Activated naive CD8-positive, alpha-beta T cell treated with anti-CD3 and anti-CD28 coated beads, Interleukin-2, amount 10 ng/mL, durations not matched to agents 7 days and 5 days (primary cell): ENCODE data around the gene ITPK1. TPM values are rescaled to one million over a fixed set of nuclear protein-coding genes. Genes with fewer than 3 reads are reported as not detected.
"Not testable (repeated sequence)": the region's sequence is repeated elsewhere in the genome, so short reads cannot be mapped to it uniquely, and the experiment has no call there.

Experiments used
- ATAC-seq: fragments of 150-1000 bp; cut with Tn5 transposase; one replicate; pipeline ENCODE4 v1.10.0; 2021; ENCODE audit warnings: low read depth, moderate library complexity
- POLR2A ChIA-PET: fragments of 350-600 bp; sonication (Branson Sonifier 250); formaldehyde crosslinking; loops from one replicate; lab custom pipeline; 2021; ENCODE audit warnings: antibody characterized with exemption; lab: Charles Lee
- DNase-seq: peaks from one replicate; pipeline ENCODE4 v3.0.0; 2021
- H3K27ac Mint-ChIP-seq: one replicate; pipeline ENCODE4 v1.8.0; 2022; ENCODE audit warnings: mild to moderate bottlenecking, mixed read lengths
- H3K27me3 Mint-ChIP-seq: one replicate; pipeline ENCODE4 v1.8.0; 2022; ENCODE audit warnings: mild to moderate bottlenecking, moderate library complexity, mixed read lengths
- H3K36me3 Mint-ChIP-seq: one replicate; pipeline ENCODE4 v1.8.0; 2021; ENCODE audit warnings: mild to moderate bottlenecking, mixed read lengths
- H3K4me1 Mint-ChIP-seq: one replicate; pipeline ENCODE4 v1.8.0; 2021; ENCODE audit warnings: mixed read lengths
- H3K4me3 Mint-ChIP-seq: one replicate; pipeline ENCODE4 v1.8.0; 2022; ENCODE audit warnings: mild to moderate bottlenecking, moderate library complexity, mixed read lengths
- H3K9me3 Mint-ChIP-seq: one replicate; pipeline ENCODE4 v1.8.0; 2021; ENCODE audit warnings: mixed read lengths
- total RNA-seq, 2 experiments: library from RNA; stranded (reverse); gene quantifications; one replicate each; pipeline ENCODE4 v1.2.3, GENCODE V29; 2021

Gene ITPK1
- total RNA-seq, 2 experiments from 2014 or later, result 89.5 to 94.1 TPM

DNA sequence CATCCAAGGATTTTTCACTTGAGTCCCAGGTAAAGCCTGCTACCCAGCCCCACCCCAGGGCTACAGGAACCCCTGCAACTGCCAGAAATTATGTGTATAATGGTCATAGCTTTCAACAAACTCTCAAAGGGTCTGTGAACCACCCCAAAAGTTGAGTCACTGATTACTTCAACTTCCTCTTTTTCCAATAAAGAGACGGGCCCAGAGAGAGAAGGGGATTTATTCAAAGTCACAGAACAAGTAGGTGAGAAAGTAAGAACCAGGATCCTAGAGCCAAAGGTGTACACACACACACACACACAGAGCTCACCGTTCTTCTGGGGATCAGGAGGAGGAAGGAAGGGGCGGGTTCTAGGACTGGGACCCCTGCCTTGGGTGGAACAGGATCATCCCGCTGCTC, 4.8 kb upstream of the ITPK1 start:
- POLR2A ChIA-PET, result no interaction called here
- no peak overlapping the region for H3K4me3 Mint-ChIP-seq
- ATAC-seq, result no peak

DNA sequence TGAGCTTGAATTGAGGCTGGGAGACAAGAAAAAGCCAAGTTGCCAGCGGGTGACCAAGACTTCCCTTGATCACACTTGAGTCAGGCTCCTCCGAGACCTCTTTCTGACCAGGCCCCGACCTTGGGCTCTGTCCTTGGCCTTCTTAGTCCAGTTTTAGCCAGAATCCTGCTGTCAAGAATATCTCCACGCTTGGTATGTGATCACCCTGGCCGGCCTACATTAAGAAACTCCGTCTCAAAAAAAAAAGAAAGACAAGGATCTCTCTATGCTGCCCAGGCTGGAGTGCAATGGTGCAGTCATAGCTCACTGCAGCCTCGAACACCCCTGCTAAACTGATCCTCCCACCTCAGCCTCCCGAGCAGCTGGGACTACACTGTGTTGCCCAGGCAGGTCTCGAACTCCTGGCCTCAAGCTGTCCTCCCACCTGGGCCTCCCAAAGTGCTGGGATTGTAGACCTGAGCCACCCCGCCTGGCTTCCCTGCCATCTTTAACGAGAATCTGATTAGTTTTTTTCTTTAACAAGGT, 1.0 kb upstream of the ITPK1 start:
- peak overlapping the region; percentile 81 for H3K4me3 Mint-ChIP-seq
- H3K4me1 Mint-ChIP-seq, result peaks cover 25% of the 10 kb centered on the region
- H3K9me3 Mint-ChIP-seq, result no peaks in the 10 kb centered on the region
- H3K27ac Mint-ChIP-seq, result peak overlapping the region; percentile 78
- H3K27me3 Mint-ChIP-seq, result no peaks in the 10 kb centered on the region
- POLR2A ChIA-PET, result interaction anchor here (1.0 kb wide), 1 partner anchor 57 kb away, joined by 3 read pairs; no protein-coding TSS in a partner anchor
- DNase-seq, result no peak
- no peak for ATAC-seq
- H3K36me3 Mint-ChIP-seq, result peaks cover 2% of the 10 kb centered on the region

More for the DNA sequence above, 4.8 kb upstream of the ITPK1 start:
- DNase-seq, result no peak
- Mint-ChIP-seq H3K27me3 (peaks cover 2% of the 10 kb centered on the region), H3K9me3 (no peaks in the 10 kb centered on the region), H3K27ac (no peak overlapping the region), H3K36me3 (no peaks in the 10 kb centered on the region), H3K4me1 (peaks cover 12% of the 10 kb centered on the region)

DNA sequence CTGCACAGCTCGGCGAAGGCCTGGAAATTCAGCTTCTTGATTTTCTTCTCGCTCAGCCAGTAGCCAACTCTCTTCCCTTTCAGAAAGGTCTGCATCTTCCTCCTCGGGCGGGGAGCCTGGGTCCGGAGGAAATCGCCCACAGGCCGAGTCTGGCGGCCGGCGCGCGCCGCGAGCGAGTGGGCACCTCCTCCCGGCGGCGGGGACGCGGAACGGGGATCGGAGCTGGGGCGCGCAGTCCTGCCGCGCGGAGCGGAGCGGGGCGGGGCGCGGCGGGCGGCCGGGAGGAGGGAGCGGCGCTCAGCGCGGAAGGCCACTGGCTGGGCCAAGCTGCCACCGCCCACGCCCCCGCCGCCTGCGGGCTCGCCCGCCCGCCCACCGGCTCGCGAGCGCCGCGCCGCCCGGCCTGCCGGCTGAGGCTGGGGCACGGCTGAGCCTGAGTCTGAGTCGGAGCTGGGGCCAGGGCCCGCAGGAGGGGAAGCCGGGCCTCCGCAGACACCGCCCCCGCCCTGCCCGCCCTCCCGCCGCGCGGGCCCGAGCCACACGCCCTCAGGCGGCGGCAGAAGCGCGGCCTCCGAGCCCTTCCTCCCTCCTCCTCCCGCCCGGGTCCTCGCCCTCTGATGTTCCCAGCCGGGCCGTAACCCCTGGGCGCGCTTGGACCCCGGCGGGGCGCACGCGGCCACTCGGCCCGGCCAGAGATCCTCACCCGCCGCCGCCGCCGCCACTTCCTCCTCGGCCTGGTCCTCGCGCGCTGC, 480 bp downstream of the ITPK1 start:
- H3K4me1 Mint-ChIP-seq, result peaks cover 22% of the 10 kb centered on the region
- DNase-seq (peak; percentile 93), ATAC-seq (peak; percentile 87)
- H3K27ac Mint-ChIP-seq, result peak overlapping the region; percentile 85
- H3K36me3 Mint-ChIP-seq, result peaks cover 4% of the 10 kb centered on the region
- H3K27me3 Mint-ChIP-seq, result no peaks in the 10 kb centered on the region
- POLR2A ChIA-PET, result interaction anchor here (0.8 to 3.4 kb wide), 13 partner anchors 10 to 163 kb away, joined by 3 to 38 read pairs (median 5); partner anchors contain the start of genes GON7, LYSET and MOAP1
- peak overlapping the region; percentile 92 for H3K4me3 Mint-ChIP-seq
- H3K9me3 Mint-ChIP-seq, result no peaks in the 10 kb centered on the region

DNA sequence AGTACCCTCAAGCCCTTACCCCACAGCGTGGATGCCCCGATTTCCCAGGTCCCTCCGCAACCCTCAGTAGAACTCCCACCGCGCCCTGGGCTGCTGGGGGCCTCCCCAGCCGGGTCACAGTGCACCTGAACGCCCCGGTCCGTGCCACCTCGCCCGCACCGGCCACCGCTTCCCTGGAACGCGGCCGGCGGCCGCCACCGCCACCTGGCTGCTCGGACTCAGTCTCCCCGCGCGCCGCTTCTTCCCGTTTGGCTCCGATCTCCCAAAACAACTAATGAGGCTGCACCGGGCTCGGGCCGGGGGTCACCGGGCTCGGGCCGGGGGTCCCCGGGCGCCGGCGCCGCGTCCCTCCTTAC, 1.0 kb downstream of the ITPK1 start:
- no peaks in the 10 kb centered on the region for H3K9me3 Mint-ChIP-seq

DNA sequence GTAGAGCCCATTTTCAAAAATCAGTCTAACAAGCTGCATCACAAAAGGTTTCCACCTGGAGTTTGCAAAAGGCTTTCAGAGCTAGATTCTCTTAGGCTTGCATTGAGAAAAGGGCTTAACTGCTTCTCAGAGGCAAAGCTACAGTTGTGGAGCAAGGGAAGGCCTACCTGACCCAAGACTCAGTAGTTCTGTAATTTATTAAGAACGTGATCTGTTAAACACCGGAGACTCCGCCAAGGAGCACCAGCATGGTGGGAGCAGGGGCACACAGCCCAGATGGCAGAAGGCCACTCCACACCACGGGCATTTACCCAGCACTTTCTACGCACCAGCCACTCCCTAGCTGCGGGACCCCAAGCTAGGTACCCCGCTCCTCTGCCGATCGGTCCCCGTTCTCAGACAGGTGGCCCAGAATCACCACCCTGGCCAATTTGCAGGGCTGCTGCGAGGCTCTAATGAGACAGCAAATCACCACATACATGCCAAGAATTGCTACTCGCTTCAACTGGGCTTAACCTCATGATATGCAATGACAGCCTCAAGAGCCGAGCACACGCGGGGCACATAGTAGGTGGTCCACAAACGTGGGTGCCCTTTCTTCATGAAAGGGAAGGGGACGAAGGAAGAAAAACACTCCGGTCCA, 1.5 kb downstream of the ITPK1 start:
- Mint-ChIP-seq H3K4me3 (peak overlapping the region; percentile 92), H3K9me3 (no peaks in the 10 kb centered on the region), H3K36me3 (peaks cover 6% of the 10 kb centered on the region), H3K4me1 (peaks cover 29% of the 10 kb centered on the region), H3K27me3 (no peaks in the 10 kb centered on the region), H3K27ac (peak overlapping the region; percentile 94)
- no peak for ATAC-seq
- POLR2A ChIA-PET, result interaction anchor here (1.1 to 3.4 kb wide), 13 partner anchors 10 to 162 kb away, joined by 4 to 38 read pairs (median 6); partner anchors contain the start of genes GON7, LYSET and MOAP1
- peak; percentile 41 for DNase-seq

More for the DNA sequence above, 1.0 kb downstream of the ITPK1 start:
- Mint-ChIP-seq H3K27ac (peak overlapping the region; percentile 85), H3K4me3 (peak overlapping the region; percentile 92), H3K36me3 (peaks cover 6% of the 10 kb centered on the region), H3K27me3 (no peaks in the 10 kb centered on the region), H3K4me1 (peaks cover 25% of the 10 kb centered on the region)
- peak; percentile 63 for DNase-seq
- POLR2A ChIA-PET, result interaction anchor here (0.8 to 3.4 kb wide), 13 partner anchors 11 to 163 kb away, joined by 3 to 38 read pairs (median 5); partner anchors contain the start of genes GON7, LYSET and MOAP1
- no peak for ATAC-seq

DNA sequence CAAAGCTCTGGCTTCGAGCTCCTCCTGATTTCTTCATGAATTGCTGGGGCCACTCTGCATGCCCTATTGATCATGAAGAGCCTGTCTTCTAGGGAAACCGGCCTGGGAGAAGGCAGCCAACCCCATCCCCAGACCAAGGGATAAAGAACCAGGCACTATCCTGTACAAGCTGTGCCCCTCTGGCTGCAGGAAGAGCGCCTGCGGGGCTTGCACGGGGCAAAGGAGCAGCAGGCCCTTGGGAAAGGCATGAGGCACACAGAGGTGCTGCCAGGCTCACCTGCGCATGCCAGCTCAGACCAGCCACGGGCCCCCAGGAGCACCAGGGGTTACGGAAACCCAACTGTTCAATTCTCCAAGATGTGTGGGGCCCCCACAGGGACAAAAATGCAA, 2.1 kb downstream of the ITPK1 start:
- H3K4me3 Mint-ChIP-seq, result peak overlapping the region; percentile 92
- POLR2A ChIA-PET, result interaction anchor here (1.0 to 3.4 kb wide), 10 partner anchors 10 to 80 kb away, joined by 3 to 38 read pairs (median 11); partner anchors contain the start of genes LYSET and MOAP1
- H3K4me1 Mint-ChIP-seq, result peaks cover 29% of the 10 kb centered on the region
- peak overlapping the region; percentile 94 for H3K27ac Mint-ChIP-seq
- H3K9me3 Mint-ChIP-seq, result no peaks in the 10 kb centered on the region
- no peak for ATAC-seq
- H3K36me3 Mint-ChIP-seq, result peaks cover 6% of the 10 kb centered on the region
- DNase-seq, result peak; percentile 57
- no peaks in the 10 kb centered on the region for H3K27me3 Mint-ChIP-seq

DNA sequence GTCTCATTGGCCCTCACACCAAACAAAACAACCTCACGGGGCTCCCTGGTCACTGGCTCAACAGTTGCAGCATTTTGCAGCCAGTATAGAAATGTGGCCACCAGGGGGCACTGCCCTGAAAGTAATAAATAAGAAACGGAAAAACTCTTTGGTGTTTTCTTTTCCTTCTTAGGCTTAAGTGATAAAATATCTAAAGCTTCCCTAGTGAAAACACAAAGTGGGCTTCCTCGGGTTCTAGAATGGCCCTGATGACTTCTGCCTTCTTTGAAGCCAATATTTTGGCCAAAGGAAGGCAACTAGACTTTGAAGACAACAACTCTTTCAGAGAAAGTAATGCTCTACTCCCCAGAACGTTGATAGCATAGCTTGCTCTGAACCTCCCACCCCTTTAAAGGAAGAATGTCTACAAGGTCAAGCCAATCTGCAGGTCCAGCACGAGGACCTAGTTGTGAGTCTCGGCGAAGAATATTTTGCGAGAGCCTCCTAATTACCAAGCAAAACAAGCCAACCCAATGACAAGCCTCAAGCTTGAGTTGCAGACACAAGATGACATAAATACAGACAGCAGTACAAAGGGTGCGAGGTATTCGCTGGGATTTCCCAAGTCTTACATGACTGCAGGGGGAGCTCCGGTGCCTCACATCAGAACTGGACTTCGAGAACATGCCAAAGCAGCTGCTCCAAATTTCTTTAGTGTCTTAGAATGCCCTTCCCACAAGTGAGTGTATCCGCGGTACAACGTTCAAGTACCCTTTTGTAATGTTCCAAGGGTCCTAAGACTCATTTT, 2.6 kb downstream of the ITPK1 start:
- POLR2A ChIA-PET, result interaction anchor here (0.8 to 3.4 kb wide), 12 partner anchors 9 to 79 kb away, joined by 3 to 38 read pairs (median 7); partner anchors contain the start of genes LYSET and MOAP1
- H3K27ac Mint-ChIP-seq, result peak overlapping the region; percentile 94
- DNase-seq, result peak; percentile 72

DNA sequence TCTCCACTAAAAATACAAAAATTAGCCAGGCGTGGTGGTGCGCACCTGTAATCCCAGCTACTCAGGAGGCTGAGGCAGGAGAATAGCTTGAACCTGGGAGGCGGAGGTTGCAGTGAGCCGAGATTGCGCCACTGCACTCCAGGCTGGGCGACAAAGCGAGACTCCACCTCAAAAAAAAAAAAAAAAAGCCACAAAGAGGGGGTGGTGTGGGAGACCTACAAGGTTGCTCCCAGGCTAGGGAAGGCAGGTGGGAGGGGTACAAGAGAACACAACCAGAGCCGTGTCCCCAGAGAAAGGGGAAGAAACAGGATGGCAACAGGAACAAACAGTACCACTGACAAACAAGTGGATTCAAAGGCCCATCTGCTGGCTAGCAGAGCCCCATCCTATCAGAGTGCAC, 4.2 kb downstream of the ITPK1 start:
- not testable (repeated sequence) for H3K9me3 Mint-ChIP-seq, DNase-seq, H3K36me3 Mint-ChIP-seq, ATAC-seq, H3K4me3 Mint-ChIP-seq, H3K27me3 Mint-ChIP-seq
- peak overlapping the region; percentile 34 for H3K27ac Mint-ChIP-seq
- peaks cover 29% of the 10 kb centered on the region for H3K4me1 Mint-ChIP-seq
- POLR2A ChIA-PET, result interaction anchor here (0.7 kb wide), 1 partner anchor 51 kb away, joined by 8 read pairs; no protein-coding TSS in a partner anchor

More for the DNA sequence above, 2.6 kb downstream of the ITPK1 start:
- Mint-ChIP-seq H3K36me3 (peaks cover 6% of the 10 kb centered on the region), H3K4me3 (peak overlapping the region; percentile 92), H3K4me1 (peaks cover 29% of the 10 kb centered on the region), H3K9me3 (no peaks in the 10 kb centered on the region), H3K27me3 (no peaks in the 10 kb centered on the region)
- ATAC-seq, result peak; percentile 21

DNA sequence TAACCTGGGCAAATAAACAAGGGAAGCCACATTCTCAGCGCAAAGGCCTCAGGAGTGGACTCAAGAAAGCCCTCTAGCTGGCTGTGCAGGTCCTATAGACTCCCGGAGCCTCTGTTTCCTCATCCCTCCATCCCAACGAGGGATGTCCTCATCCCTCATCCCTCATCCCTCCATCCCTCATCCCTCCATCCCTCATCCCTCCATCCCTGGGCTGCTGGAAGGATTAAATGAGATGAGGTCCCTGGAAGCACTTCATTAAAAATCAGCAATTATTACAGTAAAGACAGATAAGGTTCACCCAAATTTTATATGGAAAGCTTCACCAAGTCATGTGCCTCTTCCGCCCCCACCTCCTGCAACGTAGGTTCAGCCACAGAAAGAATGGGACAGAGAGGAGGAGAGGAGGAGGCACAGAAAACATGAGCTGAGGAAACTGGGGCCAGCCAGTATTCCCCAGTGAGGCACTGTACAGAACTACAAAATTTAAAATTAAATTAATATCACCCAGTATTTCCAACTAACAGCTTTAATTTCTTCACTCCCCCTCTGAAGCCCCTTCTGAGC, 4.8 kb downstream of the ITPK1 start:
- H3K9me3 Mint-ChIP-seq, result no peaks in the 10 kb centered on the region
- H3K4me1 Mint-ChIP-seq, result peaks cover 28% of the 10 kb centered on the region
- H3K27ac Mint-ChIP-seq, result no peak overlapping the region
- DNase-seq (no peak), ATAC-seq (no peak)
- H3K27me3 Mint-ChIP-seq, result no peaks in the 10 kb centered on the region
- H3K4me3 Mint-ChIP-seq, result no peak overlapping the region
- POLR2A ChIA-PET, result interaction anchor here (0.7 kb wide), 1 partner anchor 51 kb away, joined by 8 read pairs; no protein-coding TSS in a partner anchor
- H3K36me3 Mint-ChIP-seq, result peaks cover 6% of the 10 kb centered on the region

DNA sequence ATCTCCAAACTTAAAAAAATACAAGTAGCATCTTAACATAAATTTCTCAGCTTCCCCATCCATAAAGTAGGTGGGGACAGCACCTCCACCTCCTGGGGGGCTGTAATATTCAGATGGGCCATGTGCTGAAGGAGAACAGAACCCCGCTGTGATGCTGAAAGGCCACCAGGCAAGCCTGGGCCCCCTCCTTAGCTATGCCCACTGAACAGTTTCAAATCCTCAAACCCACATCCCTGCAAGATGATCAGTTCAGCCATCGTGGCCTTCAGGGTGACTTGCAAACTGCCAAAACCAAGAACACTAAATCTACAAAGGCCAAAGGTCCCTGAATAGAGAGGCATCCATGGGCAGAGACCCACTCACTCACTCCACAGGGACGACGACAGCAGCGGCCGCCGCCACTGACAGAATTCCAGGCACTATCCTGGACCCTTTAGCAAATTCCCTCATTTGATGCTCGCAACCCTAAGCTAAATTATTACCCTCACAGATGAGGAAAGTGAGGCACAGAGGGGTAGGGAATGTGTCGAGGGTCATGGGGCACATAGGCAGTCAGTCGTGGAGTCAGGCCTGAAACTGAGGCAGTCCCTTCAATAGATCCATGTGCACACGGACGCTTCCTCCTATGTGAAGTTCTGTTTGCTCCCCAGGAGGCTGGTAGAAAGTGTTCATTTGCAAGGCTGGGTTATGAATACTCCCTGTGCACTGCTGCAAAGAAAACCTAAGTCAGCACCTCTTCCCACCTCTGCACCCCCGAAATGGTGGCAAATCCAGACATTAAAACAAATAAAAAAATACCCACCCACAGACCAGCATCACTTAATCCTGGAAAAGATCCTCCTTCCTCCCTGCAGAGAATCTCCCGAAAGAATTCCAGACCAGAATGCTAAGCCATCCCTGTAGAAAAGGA, 5.9 kb downstream of the ITPK1 start:
- DNase-seq (no peak), ATAC-seq (no peak)
- Mint-ChIP-seq H3K36me3 (peaks cover 6% of the 10 kb centered on the region), H3K27me3 (no peaks in the 10 kb centered on the region), H3K27ac (peak overlapping the region; percentile 33), H3K4me3 (no peak overlapping the region), H3K9me3 (no peaks in the 10 kb centered on the region), H3K4me1 (peaks cover 34% of the 10 kb centered on the region)
- POLR2A ChIA-PET, result no interaction called here

DNA sequence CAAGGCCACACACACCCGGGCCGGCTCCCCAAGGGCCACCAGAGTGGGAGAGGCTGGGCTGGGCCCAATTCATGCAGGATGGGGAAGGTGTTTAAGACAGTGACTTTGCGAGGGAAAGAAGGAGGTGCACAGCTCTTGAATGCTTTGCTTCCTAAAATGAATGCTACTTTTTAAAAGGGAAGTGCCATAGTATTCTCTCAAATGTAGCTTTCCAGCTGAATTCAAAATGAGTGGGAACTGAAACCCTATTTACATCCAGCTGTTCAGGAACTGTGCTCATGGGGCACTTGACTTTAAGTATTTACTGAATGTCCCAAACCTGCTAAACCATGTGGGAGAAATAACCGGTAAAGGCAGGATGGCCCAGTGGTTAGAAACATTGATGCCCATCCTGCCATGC, 7.6 kb downstream of the ITPK1 start:
- Mint-ChIP-seq H3K4me3 (no peak overlapping the region), H3K27me3 (no peaks in the 10 kb centered on the region), H3K27ac (peak overlapping the region; percentile 51), H3K36me3 (peaks cover 6% of the 10 kb centered on the region), H3K9me3 (no peaks in the 10 kb centered on the region), H3K4me1 (peaks cover 42% of the 10 kb centered on the region)
- no peak for ATAC-seq
- no peak for DNase-seq
- POLR2A ChIA-PET, result no interaction called here
